Ovary (tissue), 3 donors: Measurements from ENCODE around the gene HNF1A.

Experiments
- CTCF ChIP-seq, 3 donors: fragments of 450-650 bp in 2 of 3; fragments of 200-600 bp in 1 of 3; IDR thresholded peaks; one replicate each; pipeline versions ENCODE4 v1.5.1 to v1.8.0; 2016 to 2022; ENCODE audit warnings: antibody characterized with exemption in 3 of 3, mild to moderate bottlenecking in 1 of 3
- EP300 ChIP-seq: sonication (generic); formaldehyde crosslinking; IDR thresholded peaks from one replicate; pipeline ENCODE4 v1.6.1; 2017; ENCODE audit warnings: antibody characterized with exemption
- POLR2A ChIP-seq: fragments of 450-650 bp; IDR thresholded peaks from one replicate; pipeline ENCODE4 v1.6.1; 2017; ENCODE audit warnings: antibody characterized with exemption, mild to moderate bottlenecking, moderate library complexity
- donor health status: DM: no; HTN: no; CAD: no.

- TF ChIP-seq CTCF (IDR thresholded peaks at IDR 0.05) (no peak), POLR2A (no peak), EP300 (no peak)
Observed at GRCh38 chr12:121000530-121000929, 22.2 kb downstream of the HNF1A start.
